HG03139 (cell line): ENCODE measurements around the gene CNOT6.

ENCODE experiments used
- ATAC-seq: cut with Tn5 transposase; IDR thresholded peaks from one replicate; pipeline ENCODE4 v1.9.1; 2021; ENCODE audit not compliant: unreplicated experiment

CNOT6 gene

DNA sequence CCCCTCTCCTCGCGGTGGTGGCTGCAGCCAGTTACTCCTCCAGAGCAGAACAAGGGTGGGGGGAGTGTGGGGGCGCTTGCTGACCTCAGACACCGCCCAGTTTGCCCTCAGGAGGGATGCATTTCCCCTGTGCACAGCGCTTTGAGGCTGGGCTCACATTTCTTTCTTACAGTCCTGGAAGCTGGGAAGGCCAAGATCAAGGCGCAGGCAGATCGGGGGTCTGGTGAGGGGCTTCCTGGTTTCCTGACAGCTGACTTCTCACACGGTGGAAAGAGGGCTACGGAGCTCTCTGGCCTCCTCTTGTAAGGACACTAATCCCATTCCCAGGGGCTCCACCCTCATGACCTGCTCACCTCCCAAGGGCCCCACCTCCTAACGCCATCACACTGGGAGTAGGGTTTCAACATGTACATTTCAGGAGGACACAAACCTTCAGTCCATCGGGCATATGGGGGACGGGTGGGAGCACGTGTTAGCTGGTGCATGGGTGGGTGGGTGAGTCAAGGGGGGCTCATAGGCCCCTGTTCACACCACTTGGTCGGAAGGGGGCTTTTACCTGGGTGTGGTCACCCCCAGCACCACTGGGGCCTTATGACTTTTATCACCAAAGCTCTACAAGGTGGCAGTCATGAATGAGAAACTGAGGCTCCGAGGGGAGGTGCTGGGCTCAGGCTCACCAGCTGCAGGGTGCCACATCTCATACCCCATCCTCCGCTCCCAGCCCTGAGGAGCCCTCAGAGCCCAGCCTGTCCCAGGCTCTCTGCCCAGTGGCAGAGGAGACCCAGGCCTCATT lies 104.8 kb downstream of the CNOT6 start:
- ATAC-seq: no peak

DNA sequence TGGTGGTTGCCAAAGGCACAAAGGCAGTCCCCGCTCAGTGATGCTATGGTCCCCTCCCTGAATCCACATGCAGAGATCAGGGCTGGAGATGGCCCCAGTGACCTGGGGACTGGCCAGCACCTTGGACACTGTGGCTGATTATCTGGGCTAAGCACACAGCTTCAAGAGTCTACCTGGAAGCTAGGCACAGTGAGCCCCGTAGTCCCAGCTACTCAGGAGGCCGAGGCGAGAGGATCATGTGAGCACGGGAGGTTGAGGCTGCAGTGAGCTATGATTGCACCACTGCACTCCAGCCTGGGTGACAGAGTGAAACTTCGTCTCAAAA lies 105.4 kb downstream of the CNOT6 start:
- no peak for ATAC-seq

DNA sequence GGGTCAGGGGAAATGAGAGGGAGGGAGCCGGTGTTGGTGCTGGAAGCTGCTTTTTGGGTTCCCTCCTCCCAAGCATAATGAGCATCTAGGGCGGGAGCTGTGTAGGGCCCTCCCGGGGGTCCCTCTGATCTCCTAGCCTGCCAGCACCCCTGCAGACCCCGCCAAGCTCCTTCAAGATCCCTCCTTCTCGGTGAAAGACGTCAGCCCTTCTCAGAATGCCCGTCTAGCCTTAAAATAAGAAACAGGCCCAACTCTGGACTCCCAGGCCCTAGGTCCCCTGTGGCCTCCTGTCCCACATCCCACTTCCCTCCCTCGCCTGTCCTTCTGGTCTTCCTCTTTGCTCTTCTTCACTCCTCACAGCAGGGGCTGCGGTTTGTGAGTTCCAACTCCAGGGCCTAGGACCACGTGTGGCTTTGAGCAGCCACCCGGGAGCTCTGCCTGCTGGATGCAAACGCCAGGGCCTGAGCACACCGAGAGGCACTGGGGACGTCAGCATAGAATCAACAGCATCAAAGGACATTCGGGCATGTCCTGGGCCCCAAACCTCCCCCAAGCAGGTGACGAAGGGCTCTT lies 105.9 kb downstream of the CNOT6 start:
- ATAC-seq: no peak

DNA sequence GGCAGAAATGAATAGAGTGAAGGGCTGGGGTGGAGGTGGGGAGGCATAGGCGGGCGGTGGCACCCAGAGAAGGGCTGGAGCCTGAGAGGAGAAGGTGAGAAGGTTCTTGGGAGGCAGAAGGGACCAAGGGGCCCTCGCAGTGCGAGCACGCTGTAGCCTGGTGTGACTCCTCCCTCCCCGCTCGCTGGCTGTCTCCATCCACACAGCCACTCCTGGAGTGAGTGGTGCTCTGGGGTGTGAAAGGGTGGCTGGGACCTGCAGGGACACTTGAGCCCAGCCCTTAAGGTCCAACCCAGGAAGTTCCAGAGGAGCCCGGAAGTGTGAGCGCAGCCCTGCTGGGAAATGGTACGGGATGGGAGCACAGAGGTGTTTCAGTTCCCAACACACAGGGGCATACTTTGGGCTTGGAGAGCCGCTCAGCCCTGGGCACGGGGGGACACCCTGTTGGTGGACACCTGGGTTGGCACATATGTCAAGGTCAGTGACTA lies 106.4 kb downstream of the CNOT6 start:
- no peak for ATAC-seq

- no peak for ATAC-seq
Observed at GRCh38 chr5:180601591-180602480, 107.7 kb downstream of the CNOT6 start.

GRCh38 chr5:180602481-180603075 lies 108.4 kb downstream of the CNOT6 start:
- ATAC-seq: no peak

GRCh38 chr5:180603076-180603594 lies 109.0 kb downstream of the CNOT6 start:
- ATAC-seq: no peak

DNA sequence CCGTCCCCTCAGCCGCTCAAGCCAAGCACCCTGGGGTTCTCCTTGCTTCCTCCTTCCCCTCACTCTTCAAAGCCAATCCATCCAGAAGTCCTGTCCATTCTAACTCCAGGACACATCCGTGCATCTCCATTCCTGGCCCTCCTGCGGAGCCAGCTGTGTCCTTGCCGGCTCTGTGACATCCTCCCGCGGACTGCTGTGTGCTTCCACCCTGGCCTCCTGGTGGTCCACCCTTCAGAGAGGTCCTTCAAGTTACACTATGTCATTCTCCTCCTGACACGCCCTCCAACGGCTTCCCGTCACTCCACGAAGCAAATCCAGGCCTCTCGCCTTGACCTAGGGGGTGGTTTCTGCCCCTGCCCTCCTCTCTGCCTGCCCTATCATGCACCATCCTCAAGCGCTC lies 110.1 kb downstream of the CNOT6 start:
- ATAC-seq: no peak

DNA sequence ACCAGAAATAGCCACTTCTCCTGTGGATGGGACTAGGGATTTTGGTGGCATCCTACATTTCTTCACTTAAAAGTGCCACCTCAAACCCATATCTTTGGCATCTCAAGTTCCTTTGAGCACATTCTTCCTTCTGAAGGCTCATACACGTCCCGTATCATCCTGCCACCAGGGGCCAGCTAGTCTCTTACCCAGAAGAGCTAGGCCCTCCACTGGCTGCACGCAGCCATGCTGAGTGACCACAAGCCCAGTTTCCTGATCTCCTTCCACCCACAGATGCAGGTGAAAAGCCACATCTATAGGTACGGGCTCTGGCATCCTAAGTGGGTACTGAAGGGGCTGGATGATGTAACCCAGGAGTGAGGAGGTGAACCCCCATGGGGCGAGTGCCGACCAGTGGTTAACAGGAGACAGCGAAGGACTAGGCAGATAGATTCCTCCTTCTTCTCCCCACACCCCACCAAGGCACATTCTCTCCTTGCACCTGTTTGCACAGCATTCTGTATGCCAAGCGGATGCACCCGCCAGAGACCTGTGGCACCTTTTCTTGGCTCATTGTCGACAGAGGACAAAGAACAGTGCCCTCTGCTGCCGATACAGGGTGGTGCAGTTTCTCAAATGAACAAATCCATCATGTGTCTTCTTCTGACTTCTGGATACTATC lies 111.5 kb downstream of the CNOT6 start:
- ATAC-seq: no peak

DNA sequence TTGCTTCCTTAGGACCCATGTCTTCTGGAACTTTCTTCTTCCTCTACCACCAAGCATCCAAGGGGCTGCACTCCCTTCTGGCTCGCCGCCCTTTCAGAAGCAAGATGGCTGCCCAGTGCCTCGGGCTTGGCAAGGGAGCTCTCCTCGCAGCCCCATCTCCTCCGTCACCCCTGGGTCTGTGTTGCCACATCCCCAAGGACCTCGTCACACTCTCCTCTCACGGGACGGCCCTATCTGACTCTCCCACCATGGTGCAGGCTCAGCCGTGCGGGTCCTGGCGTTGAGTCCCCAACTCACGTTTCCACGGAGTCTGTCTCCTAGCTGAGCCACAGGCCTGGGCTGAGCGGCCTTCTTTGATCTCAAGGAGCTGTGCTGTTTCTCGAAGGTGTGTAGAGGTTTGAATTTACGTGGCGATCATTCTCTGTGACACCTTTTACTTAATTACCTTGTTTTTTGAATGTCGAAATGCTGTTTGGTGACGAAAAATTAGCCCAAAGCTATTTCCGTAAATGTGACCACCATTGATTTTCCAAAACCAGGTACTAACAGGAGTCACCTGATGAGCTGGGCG lies 112.1 kb downstream of the CNOT6 start:
- no peak for ATAC-seq

GRCh38 chr5:180607861-180608571 lies 113.8 kb downstream of the CNOT6 start:
- ATAC-seq: no peak

DNA sequence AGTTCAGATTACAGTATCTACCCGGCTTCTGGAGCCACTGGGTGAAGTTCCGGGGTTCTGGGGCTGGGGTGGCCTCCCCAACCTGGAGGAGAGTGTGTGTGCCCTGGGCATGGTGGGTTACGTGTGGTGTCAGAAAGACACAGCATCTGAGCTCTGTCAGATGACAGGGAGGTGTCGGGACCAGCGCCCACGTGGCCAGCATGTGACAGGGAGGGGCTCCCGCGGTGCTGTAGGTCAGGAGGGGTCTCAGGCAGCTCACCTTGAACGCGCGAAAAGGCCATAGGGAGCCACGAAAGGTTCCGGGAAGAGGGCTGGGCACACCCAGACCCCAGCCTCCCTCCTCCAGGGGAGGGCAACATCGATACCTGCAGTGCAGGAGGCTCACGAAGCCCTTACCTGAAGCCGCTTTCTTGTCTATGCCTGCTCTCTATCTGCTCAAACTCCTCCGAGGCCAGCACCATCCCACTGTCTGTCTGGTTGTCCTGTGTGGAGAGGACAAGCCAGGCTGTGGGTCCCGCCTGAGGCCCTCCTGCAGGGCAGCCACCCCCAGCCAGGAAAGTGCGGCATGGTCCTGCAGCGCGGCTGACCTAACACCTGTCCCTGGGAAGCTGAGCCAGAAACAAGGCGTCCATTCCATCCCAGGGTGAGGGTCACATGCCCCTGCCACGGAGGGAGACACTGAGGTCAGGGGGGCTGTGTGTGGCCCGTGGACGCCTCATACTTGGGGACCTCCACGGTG lies 114.6 kb downstream of the CNOT6 start:
- no peak for ATAC-seq

DNA sequence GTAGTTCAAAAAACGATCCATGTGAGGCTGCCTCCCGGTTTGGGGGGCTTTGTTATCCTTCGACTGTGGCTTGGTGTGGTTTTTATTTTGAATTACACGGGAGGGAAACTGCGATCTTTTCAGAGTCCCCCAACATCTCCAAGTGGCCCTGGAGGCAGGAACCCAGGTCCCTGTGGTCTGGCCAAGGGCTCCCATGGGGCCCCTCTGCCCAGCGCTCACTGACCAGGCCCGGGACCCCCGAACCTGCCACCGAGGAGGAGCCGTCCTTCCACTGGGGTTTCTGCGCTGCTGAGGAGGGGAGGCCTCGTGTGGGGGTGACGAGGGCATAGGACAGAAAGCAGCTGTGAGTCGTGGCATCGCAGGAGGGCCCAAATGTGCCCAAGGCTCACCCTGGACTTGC lies 115.2 kb downstream of the CNOT6 start:
- no peak for ATAC-seq

DNA sequence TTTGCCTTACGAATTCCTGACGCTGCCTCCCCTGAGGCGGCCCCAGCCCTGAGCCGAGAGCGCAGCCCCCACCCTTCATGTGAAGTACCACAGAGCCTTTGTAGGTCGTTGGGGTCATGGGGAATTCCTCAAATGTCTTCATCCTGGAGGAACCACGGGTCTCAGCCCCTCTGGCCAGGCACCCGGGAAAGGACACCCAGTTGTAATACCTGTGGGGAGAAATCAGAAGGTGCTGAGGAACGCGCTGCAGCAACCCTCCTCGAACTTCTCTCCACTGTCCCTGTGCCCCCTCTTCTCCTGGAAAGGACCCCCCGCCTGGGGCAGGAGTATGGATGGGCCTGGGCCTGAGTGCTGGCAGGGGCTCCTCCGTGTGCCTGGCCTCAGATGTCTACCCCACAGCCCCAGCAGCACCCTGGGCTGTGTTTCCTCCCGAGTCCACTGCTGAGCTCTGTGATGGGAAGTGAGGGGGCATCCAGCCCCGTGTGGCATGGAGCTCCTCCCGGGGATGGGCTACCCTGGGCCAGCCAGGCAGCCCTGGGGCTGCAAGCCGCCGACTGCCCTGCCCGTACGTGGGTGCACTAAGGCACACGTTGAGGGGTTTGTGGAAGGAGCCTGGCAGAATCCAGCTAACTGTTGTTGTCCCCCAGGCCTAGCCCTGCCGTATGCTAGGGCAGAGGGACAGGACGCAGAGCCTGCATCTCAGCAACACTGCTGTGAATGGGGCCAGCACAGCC lies 115.8 kb downstream of the CNOT6 start:
- no peak for ATAC-seq

DNA sequence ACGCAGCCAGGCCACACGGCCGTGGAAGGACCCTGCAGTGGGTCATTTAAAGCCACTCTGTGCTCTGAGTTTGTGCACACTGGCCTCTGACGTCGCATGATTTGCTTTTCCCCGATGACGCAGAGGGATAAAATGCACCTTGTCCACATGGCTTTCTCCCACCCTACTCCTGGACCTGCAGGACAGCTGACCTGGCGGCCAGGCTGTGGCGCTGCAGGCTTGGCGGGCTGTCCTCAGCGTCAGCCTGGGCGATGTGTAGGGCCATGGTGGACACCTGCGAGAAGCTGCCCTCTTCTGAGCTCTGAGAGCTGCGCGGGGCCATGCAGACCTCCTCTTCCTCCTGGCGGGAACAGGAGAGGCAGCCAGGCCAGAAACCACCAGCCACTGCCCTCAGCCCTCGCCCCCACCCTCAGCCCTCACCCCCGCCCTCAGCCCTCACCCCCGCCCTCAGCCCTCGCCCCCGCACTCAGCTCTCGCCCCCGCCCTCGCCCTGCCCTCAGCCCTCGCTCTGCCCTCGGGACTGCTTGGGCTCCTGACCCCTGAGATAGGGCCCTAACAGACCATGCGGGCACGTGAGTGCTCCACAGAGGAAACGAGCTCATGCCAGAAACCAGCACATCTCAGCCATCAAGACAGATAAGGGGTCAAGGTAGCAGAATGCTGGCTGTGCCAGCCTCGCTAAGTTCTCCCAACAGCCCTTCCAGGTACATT lies 117.1 kb downstream of the CNOT6 start:
- no peak for ATAC-seq

DNA sequence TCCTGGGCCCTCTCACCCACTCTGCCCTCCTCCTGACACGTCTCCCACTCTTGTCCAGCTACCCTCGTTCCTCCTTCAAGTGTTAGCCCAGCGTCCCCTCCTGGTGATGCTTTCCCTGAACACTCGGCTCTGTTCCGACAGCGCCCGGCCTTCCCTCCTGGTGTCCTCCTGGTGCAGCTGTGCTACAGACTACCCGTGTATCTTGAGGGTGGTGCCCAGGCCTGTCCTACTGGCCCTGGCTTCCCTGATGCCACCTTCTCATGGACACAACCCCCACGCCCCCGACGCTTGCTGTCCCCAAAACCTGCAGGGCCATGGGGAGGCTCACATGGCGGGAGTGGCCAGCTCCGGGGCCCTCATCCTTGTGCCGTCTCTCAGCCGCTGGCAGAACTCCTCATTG lies 118.5 kb downstream of the CNOT6 start:
- no peak for ATAC-seq

DNA sequence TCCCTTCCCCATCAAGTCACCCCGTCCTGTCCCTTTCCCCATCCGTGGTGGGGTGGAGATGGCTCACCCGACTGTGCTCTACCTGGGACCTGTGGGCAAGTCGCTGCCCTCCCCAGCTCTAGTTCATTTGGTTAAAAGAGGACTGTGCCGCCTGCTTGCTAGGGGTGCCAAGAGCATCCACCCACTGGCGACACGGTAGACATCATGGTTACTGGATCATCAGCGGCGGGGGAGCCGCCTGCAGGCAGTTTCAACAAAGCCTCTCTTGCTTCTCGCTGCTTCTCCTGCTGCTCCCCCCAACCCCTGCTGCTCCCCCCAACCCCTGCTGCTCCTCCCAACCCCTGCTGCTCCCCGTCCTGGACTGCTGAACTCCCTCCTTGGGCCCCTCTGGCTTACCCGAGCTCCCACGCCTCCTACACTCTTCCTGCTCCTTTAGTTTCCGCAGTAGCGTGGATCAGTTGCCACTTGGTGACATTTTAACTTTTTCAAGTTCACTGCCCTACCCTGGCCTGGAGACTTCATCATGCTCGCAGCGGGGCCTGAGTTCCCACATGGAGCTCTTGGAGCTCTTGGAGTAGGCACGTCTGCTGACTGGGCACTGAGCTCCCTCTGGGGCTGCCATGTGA lies 119.1 kb downstream of the CNOT6 start:
- no peak for ATAC-seq
